ENCODE results near the gene LYPD6B. TPM values are rescaled to one million over a fixed set of nuclear protein-coding genes. Genes with fewer than 3 reads are reported as not detected.

The LYPD6B gene
- total and polyA plus RNA-seq, 10 donors: 0.46 to 3.5 (median 1.9) TPM

GRCh38 chr2:149099298-149099697 is 60.8 kb downstream of the LYPD6B start:
- no peak for DNase-seq
- H3K36me3 ChIP-seq: no peaks in the 10 kb centered on the region
- 65 to 86% (median 81%) methylated on average over 2 to 3 of the region's 3 CpGs for WGBS, 5 donors
- H3K4me3 ChIP-seq: no peak overlapping the region
- no peak for TF ChIP-seq POLR2A (IDR thresholded peaks at IDR 0.05)
- no peak for TF ChIP-seq CTCF (IDR thresholded peaks at IDR 0.05 in 8 of 11, conservative IDR thresholded peaks at IDR 0.05 in 3 of 11)
- TF ChIP-seq POLR2AphosphoS5 (IDR thresholded peaks at IDR 0.05): no peak
- H3K27me3 ChIP-seq (replicated peaks in 1 of 7): peaks cover 0 to 11% (median 0%) of the 10 kb centered on the region in 7 donors
- H3K27ac ChIP-seq: no peak overlapping the region
- intact Hi-C loops (cut with DNase I; ENCODE audit: low total_unique reads): no loop called here
- no peaks in the 10 kb centered on the region for H3K9me3 ChIP-seq
- H3K4me1 ChIP-seq: no peaks in the 10 kb centered on the region

- WGBS, 5 donors: 84 to 91% (median 87%) methylated on average over 12 of the region's 12 CpGs
- intact Hi-C loops (cut with DNase I; ENCODE audit: low total_unique reads): no loop called here
- DNase-seq: no peak
- no peaks in the 10 kb centered on the region for H3K36me3 ChIP-seq
- no peak overlapping the region for H3K27ac ChIP-seq
- H3K4me1 ChIP-seq: no peaks in the 10 kb centered on the region
- no peaks in the 10 kb centered on the region for H3K27me3 ChIP-seq (replicated peaks in 1 of 7)
- no peak for TF ChIP-seq POLR2A (IDR thresholded peaks at IDR 0.05)
- no peak for TF ChIP-seq POLR2AphosphoS5 (IDR thresholded peaks at IDR 0.05)
- no peak for TF ChIP-seq CTCF (IDR thresholded peaks at IDR 0.05 in 8 of 11, conservative IDR thresholded peaks at IDR 0.05 in 3 of 11)
- H3K4me3 ChIP-seq: no peak overlapping the region
- peaks cover 0 to 11% (median 5%) of the 10 kb centered on the region in 8 donors for H3K9me3 ChIP-seq
Observed at GRCh38 chr2:149100739-149101699, 62.5 kb downstream of the LYPD6B start.

- no peak overlapping the region for H3K4me3 ChIP-seq
- H3K36me3 ChIP-seq: no peaks in the 10 kb centered on the region
- no peaks in the 10 kb centered on the region for H3K4me1 ChIP-seq
- 75 to 92% (median 89%) methylated on average over 2 of the region's 2 CpGs for WGBS, 5 donors
- H3K27me3 ChIP-seq (replicated peaks in 1 of 7): no peaks in the 10 kb centered on the region
- no peak overlapping the region for H3K27ac ChIP-seq
- H3K9me3 ChIP-seq: peaks cover 0 to 18% (median 8%) of the 10 kb centered on the region in 8 donors
- TF ChIP-seq CTCF (IDR thresholded peaks at IDR 0.05 in 8 of 11, conservative IDR thresholded peaks at IDR 0.05 in 3 of 11): no peak
- no peak for TF ChIP-seq POLR2AphosphoS5 (IDR thresholded peaks at IDR 0.05)
- TF ChIP-seq POLR2A (IDR thresholded peaks at IDR 0.05): no peak
- no peak for DNase-seq
- intact Hi-C loops (cut with DNase I; ENCODE audit: low total_unique reads): no loop called here
Observed at GRCh38 chr2:149101818-149102217, 63.3 kb downstream of the LYPD6B start.

- WGBS, 5 donors: 72 to 90% (median 81%) methylated on average over 3 of the region's 3 CpGs
Observed at GRCh38 chr2:149103081-149103620, 64.7 kb downstream of the LYPD6B start.

More at GRCh38 chr2:149103081-149103620, 64.7 kb downstream of the LYPD6B start:
- intact Hi-C loops (cut with DNase I; ENCODE audit: low total_unique reads): no loop called here
- H3K27ac ChIP-seq: no peak overlapping the region
- H3K36me3 ChIP-seq: no peaks in the 10 kb centered on the region
- no peaks in the 10 kb centered on the region for H3K4me1 ChIP-seq
- DNase-seq: no peak
- H3K27me3 ChIP-seq (replicated peaks in 1 of 7): no peaks in the 10 kb centered on the region
- no peak overlapping the region for H3K4me3 ChIP-seq
- H3K9me3 ChIP-seq: peaks cover 0 to 27% (median 8%) of the 10 kb centered on the region in 8 donors
- TF ChIP-seq POLR2AphosphoS5 (IDR thresholded peaks at IDR 0.05) (no peak), CTCF (IDR thresholded peaks at IDR 0.05 in 8 of 11, conservative IDR thresholded peaks at IDR 0.05 in 3 of 11) (no peak), POLR2A (IDR thresholded peaks at IDR 0.05) (no peak)

Data from spleen (tissue), 11 donors.